Activated CD8-positive, alpha-beta memory T cell treated with anti-CD3 and anti-CD28 coated beads for 1 hour (primary cell): ENCODE data around the gene MGAT5.
"Not testable (repeated sequence)": the region's sequence is repeated elsewhere in the genome, so short reads cannot be mapped to it uniquely, and the experiment has no call there.

Source experiments
- DNase-seq, 2 donors: peaks; one replicate each; pipeline ENCODE4 v3.0.0-alpha.2; 2020; ENCODE audit warnings: low read depth in 1 of 2; ENCODE audit errors: extremely low read depth in 1 of 2

The MGAT5 gene

DNA sequence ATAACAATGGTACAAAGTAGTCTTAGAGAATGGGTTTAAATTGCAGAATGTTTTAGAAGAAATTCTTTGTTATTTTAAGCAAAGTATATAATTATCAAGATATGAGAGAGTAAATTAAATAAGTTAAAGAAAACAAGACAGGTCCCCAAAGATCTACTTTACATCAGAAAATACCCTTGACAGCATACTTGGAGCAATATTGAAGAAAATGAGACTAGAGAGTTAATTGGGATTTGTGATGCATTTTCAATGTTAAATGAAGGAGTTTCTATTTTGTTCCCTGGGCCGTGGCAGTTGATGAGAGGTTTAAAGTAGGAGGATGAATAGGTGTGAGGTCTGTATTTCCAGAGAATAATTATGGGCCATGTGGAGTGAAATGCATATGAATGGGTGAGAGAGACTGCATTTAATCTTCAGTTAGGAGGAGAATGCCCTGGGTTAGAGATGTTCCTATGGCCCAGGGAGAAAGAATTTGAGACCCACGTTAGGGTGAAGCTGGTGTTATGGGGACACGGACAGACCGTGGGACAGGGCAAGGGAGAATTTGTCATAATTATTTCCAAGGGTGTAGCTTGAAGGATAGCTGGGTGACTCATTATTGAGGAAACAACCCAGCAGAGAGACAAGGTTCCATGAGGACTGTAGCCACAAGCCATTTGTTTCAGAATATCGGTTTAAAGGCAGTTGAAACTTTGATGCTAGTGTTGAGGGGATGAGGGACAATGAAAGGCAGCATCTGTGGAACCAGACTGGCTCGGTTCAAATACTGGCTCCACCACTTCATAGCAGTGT, 22.7 kb downstream of the MGAT5 start:
- DNase-seq: no peak

DNA sequence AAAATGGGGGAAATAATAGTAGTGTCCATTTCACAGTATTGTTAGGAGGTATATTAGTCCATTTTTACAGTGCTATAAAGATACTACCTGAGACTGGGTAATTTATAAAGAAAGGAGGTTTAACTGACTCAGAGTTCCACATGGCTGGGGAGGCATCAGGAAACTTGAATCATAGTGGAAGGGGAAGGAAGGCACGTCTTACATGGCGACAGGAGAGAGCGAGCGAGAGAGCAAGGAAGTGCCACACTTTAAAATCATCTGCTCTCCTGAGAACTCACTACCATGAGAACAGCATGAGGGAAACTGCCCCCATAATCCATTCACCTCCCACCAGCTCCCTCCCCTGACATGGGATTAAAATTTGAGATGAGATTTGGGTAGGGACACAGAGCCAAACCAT, 23.4 kb downstream of the MGAT5 start:
- no peak for DNase-seq

DNA sequence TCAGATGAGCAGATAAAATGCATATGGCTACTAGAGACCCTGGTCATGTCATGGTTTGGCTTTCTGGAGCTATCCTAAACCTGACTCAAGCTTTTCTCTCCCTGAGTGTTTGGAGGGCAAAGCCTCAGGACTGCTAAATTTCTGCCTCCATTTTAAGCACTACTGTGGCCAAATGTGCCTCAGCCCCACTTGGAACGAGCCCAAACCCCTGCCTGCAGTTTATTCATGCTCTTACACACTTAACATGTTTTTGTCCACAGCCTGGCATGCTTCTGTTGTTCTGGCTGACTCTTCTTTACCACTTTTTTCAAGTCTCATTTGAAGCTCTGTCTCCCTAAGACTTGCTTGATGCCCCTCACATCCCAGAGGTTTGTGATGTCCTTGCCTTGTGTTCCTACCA, 24.7 kb downstream of the MGAT5 start:
- no peak for DNase-seq

DNA sequence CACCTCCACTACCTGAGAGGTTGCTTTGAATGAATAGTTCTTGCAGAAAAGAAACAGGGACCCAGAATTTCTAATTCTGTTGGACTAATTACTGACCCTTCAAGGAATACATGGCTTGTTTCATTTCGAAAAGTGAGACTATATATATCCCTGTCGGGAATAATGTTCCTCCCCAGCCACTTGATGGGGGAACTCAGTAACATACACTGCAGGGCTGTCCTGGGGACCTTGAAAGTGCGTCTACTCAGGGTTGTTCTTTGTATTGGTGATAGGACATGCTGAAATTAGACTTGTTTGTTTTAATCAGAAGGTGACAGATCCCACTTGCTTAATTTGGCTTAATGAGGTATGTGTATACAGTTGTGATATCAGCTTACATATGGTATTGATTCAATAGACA, 25.5 kb downstream of the MGAT5 start:
- no peak for DNase-seq

DNA sequence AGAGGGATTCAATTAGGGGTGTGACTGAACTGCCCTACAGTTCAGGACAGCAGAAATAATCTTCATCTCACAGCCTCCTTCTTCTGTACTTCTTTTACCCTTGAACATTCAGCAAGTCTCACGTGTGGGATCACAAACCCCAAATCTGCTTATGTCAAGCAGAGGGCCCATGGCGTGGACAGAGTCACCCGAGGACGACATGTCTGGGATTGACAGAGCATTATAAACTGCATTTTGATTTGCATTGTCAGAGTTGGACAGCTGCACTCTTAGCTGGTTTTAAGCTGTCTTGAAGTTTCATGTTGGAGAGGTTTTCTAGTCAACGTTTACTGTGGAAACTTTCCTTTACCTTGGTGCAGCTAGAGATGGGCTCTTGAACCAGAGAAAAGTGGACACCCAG, 26.4 kb downstream of the MGAT5 start:
- no peak for DNase-seq

DNA sequence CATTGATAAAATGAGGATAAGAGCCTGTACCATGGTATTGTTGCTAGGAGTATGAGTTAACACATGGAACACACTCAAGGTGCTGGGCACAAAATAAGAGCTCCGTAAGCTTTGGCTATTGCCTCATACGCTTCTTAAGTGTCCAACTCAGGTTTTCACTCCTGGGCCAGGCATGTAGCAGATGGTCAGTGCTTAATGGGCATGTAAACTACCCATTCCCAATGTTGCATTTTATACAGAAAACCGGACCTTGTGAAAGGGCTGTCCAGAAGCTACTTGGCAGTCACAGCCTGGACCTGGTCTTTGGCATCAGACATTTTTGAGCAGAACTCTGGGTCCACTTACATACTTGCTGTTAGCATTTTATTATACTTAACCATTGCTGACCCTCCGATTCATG, 26.9 kb downstream of the MGAT5 start:
- DNase-seq: no peak

DNA sequence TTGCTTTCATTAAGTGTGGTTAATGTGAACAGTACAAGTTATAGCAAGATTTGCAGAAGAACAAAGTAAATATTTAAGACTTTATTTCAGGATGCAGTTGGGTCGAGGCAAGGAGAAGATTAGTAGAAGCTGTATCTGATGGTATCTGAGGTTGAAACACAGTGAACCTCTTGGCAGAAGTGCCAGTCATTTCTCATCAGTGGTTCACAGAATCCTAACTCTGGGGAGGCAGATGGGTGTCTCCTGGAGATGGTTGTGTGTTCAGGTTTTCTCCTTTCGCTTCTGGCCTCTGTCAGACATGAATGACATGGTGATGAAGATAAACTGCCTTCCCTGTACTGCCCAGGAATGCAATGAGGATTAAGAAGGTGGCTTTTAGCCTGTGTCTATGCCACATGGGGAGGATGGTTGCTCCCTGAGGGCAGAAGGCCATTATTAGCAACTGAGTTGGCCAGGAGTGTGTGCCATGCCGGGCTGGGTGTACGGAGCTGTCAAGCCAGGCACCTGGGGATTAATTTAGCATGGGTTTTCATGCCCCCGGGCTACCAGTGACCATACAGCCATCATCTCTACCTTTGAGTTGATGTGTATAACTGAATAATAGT, 28.0 kb downstream of the MGAT5 start:
- no peak for DNase-seq

DNA sequence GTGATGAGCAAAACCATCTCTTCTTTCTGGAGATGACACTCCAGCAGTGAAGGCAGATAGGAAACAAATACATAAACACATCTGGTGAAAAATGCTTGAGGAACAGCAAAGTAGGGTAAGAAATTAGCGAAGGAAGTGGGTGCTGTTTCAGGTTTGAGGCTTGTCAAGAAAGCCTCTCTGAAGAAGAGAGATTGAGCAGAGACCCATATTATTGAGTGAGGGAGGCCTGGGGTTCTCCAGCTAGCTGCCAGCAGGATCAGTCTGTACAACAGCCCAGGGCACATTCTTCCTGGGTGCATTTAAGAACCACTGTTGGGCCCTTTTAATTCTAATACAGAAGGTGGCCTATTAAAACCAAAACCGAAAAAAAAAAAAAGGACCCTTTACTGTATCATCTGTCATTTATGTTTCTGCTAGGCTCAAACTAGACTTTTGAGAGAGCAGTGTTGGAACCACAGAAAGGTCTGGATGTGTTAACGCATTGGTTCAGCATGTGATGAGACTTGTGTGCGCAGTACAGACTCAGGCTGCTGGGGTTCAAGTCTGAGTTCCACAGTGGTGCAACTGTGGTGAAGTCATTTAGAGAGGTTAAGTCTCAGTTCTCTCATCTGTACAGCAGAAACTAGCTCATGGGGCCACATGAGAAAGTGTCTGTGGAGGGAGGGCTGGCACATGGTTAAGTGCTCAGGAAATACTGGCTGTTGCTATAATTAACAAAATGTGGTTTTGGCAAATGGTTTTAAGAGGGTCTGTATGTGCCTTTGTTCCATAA, 28.9 kb downstream of the MGAT5 start:
- DNase-seq: no peak

DNA sequence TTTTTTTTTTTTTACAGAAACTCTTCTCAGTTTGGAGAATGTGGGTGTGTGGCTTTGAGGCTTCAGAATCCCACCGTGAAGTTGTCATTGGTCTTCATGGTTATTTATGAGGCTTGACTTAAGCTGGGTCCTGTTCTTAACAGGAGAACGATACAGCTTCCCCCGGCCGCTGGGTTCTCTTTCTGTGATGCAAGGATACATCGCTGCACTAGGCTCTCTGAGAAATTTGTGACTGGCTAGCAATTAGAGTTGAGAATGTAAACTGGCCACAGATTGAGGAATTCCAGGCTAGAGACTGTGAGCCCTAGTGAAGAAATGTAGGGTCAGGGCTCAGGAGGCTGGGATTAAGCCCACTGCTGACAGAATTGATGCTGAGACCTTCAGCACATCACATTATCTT, 29.8 kb downstream of the MGAT5 start:
- DNase-seq: no peak

DNA sequence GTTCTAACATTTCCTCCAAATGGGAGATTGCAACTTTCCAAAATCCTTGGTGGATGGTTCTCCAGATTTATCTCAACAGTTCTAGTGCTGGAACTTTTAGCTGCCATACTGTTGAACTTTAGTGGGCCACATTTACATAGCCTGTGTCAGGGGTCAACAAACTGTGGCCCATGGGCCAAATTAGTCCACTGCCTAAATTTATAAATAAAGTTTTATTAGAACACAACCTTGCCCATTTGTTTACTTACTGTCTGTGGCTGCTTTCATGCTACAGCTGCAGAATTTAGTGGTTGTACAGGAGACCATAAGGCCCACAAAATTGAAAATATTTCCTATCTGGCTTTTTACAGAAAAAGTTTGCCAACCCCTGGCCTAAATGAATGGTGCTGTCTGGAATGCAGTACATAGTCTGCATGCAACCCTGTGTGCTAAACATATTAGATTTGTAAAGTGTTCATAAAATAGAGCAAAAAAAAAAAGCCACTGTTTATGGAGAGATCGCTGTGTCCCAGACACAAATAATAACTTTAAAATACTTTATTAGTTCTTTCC, 30.3 kb downstream of the MGAT5 start:
- no peak for DNase-seq

DNA sequence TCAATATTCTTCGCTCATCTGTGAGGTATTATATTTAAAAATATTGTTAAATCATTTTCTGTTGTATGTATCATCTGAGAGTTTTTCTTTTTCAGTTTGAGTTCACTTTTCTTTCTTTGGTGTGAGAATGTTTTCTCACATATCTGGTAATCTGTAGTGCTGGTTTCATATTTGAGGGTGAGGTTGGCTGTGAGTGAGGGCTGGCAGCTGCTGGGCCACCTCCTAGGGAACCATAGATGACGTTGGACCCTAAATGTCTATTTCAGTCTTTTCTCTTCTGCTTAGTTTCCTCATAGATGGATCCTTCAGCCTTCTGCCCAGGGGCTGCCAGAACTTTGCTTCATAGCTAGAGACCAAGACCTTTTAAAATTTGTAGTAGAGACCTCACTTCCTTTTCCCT, 33.5 kb downstream of the MGAT5 start:
- DNase-seq: no peak

DNA sequence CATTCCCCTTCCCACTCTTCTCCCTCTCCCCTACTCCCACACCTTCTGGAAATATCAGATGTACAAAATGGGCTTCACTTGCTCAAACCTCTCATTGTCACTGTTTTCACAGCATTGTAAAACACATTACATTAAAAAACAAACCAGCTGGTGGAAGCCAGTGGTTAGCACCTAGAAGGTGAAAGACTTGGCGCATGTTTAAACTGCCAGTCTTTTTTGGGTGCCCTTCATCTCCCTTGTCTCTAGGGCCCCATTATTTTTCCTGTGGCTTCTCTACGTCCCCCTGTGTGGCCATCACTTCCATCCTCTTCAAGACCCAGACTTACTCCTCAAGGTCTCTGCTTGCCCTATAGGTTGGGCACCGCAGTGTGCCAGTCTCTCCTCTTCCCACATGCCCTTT, 34.9 kb downstream of the MGAT5 start:
- DNase-seq: no peak

DNA sequence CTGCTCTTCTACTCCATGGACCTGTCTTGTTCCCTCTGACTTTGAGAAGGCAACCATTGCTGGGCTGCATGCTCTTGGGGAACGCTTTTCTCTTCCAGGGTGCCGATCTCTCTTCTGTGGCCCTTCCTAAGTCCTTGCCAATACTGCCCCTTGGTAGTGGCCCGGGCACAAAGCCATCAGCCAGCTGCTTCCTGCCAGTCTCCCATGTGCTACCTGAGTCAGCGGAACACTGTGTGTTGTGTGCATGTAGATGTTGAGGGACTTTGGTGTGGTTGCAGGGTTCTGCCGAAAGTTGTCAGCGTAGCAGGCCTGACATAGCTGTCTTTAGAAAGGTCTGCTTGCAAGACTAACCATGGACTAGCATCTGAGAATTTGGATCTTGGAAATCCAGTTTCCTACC, 35.4 kb downstream of the MGAT5 start:
- no peak for DNase-seq

DNA sequence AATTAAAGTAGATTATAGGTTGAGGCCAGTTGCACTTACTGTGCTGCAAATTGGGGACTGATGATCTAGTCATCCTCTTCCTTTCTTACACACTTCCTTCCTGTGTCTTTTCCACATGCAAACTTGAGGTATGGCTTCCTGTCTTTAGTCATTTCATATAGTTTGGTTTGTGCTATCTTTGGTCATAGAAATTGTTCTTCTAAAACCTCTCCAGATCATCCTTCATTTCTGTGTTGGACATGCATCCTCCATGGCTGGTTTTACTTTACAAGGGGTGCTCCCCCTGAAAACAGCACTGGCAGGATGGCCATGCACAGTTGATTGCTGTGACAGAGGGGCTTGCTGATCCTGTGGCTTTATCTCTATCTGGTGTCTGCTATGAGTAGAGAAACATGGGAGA, 36.5 kb downstream of the MGAT5 start:
- no peak for DNase-seq

DNA sequence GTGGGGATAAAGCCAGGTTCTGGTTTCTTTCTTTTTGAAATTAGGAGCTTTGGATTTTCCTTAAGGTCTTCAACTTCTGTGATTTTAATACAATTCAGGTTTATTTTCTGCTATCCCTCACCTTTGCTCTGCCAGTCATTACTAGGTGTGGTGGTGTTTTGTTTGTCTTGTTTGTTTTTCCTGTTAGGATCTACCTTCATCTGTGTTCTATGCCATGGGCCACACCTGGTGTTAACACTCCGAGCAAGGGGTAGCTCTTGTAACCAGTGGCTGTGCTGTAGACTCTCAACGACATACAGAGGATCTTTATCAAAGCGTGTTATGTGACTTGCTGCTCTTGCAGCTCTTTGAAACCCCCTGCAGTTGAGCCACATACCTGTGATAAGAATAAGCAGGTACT, 38.6 kb downstream of the MGAT5 start:
- no peak for DNase-seq

DNA sequence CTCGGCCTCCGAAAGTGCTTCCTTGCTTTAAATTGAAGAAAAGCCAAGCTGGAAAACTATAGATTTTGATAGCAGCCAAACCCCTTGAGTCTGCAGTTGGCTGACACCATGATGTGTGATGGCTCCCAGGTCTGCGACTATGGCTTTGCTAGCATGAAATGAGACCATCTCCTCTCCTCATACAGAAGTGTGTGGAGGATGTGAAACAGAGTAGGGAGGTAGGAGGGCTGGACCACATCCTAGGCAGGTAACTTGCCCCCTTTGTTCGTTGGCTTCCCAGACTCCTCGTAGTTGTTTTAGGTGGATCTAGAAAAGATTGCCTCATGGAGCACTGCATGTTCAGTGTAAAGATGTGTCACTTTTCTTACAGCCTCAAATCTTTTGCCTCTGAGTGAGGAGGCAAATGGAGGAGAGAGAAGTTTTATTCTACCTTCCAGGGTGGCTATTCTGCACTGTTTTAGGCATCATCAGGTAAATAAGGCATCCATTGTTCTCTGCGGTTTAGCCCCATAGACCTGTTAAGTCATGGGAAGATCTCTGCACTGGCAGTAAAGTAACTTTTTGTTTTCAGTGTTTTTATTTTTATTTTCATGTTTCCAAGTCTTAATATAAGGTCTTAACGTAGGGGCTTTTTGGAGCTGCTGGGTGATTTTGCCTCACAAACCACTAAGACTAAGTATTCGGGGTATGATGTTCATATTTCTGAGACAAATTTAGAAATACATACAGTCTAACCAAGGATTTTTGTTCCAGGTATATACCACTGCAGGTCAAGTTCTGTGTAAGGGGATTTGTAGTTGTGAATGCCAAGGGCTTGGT, 40.1 kb downstream of the MGAT5 start:
- no peak for DNase-seq

DNA sequence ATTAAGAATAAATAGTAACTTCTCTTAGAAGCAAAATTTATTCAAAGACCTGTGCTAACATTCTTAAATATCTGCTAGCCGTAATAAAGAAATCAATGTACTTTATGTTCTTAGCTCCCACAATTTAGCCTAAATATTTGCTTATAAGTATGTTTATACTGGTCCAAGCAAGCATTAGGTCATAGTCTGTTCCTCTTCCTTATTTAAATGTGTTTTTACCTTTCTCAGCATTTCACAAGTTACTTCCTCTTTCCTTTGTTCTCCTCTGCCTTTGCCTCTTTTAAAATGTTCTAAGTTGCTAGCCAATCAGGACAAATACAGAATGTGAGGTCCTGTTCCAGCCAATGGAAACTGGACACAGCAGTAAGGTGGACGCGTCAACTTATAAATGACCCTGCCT, 40.7 kb downstream of the MGAT5 start:
- DNase-seq: not testable (repeated sequence)

DNA sequence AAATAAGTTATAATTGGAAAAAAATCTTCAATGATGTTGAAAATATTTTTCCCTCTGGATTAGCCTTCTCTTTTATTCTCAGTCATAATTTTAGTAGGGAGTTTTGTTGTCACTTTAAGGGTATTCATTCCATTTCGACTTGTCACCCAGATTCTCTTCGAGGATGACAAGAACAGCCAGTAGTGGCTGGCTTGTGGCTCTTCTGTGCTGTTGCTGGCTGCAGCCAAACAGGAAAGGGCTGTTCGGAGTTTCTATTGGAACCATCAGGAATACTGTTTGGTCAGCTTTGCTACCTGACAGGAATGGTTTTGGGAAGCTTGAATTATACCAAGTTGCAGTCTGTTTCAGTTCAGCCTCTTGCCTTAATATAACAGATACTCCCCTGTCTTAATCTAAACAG, 41.6 kb downstream of the MGAT5 start:
- no peak for DNase-seq

DNA sequence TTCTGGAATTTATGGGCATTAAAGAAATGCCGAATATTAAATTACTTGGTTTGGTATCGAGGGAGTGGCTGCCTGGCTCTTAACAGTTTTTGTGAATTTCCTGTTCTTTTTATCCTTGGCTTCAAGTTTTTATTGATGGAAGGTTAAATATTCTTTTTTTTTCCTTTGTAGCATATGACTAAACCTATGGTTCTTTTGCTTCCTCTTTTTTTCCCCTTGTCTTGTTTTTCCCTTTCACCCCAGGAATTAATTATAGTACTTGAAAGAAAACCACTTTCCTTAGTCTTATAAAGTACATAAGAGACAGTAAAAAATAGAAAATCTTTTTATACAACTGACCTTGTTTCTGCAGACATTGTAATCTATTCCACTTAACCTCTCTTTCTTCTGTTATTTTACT, 42.4 kb downstream of the MGAT5 start:
- DNase-seq: no peak

DNA sequence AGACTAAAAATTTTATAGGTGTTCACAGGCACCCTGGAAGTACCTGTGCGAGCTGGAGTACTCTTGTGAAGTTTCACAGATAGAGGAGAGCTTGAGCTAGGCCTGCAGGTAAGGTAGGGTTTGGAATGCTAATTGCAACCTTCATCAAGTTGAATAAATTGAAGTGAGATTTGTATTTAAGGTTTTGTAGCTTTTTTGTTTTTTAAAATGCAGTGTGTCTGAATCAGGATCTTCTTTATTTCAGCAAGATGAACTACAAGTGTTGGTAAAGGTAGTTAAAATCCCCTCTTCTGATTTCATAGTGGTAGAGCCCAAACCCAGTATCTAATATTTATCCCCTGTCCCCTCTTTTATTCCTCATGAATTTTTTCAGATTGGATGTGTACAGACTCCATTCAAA, 45.5 kb downstream of the MGAT5 start:
- no peak for DNase-seq

DNA sequence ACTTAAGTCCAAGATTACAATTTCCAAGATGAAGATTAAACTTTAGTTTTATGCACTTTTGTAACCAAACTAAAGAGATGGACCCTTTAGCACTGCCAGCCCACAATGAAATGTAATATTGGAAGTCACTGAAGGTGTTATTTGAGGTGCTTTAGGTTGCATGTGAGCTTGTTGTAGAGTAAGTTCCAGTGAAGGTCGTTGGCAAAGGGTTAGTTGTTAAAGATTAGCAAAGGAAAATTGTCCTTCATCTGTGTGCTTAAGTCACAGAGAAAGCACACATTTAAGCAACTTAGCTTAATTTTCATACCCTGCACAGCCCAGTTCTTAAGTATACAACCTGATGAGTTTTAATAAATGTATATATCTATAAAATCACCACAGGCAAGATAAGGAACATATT, 46.7 kb downstream of the MGAT5 start:
- no peak for DNase-seq
